Measurements from ENCODE around the gene ZCWPW1.

- TF ChIP-seq CTCF (conservative IDR thresholded peaks at IDR 0.05; ENCODE audit: low read length) (no peak), EZH2phosphoT487 (IDR thresholded peaks at IDR 0.05; ENCODE audit: borderline replicate concordance, low read depth, low read length) (no peak)
Observed at GRCh38 chr7:100376066-100376465, 52.4 kb downstream of the ZCWPW1 start.
